22Rv1 (cell line): ENCODE results near the gene KCNIP4.

Experiments
- H3K27ac ChIP-seq: fragments of 450-650 bp; 2 replicates; pipeline ENCODE4 v1.5.1; 2017
- ZFX ChIP-seq: fragments of 450-650 bp; IDR thresholded peaks from 2 replicates; pipeline ENCODE4 v1.6.1; 2017; ENCODE audit warnings: antibody characterized with exemption, borderline replicate concordance
- TF ChIP-seq, protein P1 (sequence below): fragments of 450-650 bp; IDR thresholded peaks from 2 replicates; pipeline ENCODE4 v1.5.1; 2017; ENCODE audit warnings: mild to moderate bottlenecking

The KCNIP4 gene

DNA sequence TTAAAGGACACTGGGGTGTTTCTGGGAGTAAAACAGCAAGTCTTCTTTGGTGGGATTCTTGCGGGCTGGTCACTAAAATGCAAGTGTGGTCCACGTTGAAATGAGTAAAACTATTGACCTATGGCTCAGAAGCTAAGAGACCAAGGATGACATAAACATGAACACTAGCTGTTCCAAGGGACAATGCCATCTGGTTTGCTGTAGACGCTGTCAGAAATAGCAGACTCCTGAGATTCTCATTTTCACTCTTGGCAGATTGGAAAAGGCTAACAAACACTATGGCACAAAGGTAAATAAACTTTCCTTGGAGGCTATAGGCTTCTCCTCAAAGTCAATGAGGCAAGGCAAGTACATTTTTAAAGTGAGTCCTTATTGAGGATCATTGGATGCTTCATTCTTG lies 343.6 kb downstream of the KCNIP4 start:
- H3K27ac ChIP-seq: no peak overlapping the region
- TF ChIP-seq ZFX: no peak
- TF ChIP-seq, protein P1, sequence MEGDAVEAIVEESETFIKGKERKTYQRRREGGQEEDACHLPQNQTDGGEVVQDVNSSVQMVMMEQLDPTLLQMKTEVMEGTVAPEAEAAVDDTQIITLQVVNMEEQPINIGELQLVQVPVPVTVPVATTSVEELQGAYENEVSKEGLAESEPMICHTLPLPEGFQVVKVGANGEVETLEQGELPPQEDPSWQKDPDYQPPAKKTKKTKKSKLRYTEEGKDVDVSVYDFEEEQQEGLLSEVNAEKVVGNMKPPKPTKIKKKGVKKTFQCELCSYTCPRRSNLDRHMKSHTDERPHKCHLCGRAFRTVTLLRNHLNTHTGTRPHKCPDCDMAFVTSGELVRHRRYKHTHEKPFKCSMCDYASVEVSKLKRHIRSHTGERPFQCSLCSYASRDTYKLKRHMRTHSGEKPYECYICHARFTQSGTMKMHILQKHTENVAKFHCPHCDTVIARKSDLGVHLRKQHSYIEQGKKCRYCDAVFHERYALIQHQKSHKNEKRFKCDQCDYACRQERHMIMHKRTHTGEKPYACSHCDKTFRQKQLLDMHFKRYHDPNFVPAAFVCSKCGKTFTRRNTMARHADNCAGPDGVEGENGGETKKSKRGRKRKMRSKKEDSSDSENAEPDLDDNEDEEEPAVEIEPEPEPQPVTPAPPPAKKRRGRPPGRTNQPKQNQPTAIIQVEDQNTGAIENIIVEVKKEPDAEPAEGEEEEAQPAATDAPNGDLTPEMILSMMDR: no peak

DNA sequence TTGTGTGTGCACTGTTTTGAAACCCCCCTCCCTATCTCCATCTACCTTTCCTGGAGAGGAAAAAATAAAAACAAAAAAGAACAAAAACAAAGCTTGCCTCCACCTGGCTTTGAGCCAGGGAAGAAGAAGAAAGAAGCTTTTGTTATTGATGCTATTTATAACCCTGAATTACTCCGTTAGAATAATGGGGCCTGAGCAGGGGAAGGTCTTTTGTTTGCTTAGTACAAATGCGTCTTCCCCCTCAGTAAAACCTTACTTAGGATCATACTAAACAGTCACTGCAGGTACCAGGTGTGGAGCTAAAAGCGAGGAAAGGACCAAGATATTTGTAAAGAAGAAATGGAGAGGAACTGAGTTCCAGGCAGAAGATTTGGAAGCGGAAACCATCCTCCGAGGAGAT lies 352.1 kb downstream of the KCNIP4 start:
- H3K27ac ChIP-seq: no peak overlapping the region
- TF ChIP-seq, protein P1: no peak
- TF ChIP-seq ZFX: no peak

DNA sequence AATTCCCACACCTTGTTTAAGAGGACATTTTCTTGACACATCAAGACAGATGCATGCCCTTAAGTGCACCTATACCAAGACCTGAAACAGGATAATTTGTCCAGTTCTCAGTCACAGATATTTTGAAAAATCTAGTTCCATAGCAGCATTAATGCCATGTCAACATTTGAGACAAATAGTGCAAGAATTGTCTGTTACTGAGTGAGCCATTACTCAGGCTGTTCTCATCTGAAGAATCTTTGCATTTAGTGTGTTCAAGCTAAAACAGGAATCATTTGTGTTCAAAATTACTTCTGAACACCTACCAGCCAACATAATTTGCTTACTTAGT lies 354.9 kb downstream of the KCNIP4 start:
- no peak for TF ChIP-seq ZFX
- TF ChIP-seq, protein P1: no peak
- H3K27ac ChIP-seq: no peak overlapping the region

DNA sequence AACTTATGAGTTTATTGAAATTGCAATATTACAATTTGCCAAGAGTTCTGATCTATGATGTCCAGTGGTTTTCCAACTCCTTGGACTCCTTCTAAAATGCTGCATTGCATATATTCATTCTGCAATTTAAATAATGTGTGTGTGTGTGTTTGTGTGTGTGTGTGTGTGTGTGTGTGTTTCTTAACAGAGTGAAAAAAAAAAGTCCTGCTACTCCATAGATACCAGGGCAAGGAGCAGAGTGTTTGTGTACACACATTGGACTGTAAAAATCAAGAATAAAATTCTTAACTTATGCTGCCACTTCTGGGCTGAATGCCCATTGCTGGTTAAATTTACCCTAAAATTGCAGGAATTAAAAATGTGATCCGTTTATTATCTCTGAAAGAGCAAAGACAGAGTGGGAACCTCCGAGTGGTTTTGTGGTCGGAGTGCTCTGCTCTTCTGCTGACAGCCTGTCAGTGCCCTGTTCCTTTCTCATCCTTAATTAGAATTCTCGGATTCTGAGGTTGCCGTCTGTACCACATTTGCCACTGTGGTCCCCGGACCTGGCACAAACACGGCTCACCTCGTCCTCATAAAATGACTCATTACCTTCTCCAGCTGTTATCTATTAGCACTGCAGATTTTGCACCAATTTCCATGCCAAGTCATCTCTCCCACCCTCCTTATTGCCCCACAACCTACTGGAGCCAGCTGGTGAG lies 355.5 kb downstream of the KCNIP4 start:
- TF ChIP-seq, protein P1: no peak
- no peak for TF ChIP-seq ZFX
- H3K27ac ChIP-seq: no peak overlapping the region

DNA sequence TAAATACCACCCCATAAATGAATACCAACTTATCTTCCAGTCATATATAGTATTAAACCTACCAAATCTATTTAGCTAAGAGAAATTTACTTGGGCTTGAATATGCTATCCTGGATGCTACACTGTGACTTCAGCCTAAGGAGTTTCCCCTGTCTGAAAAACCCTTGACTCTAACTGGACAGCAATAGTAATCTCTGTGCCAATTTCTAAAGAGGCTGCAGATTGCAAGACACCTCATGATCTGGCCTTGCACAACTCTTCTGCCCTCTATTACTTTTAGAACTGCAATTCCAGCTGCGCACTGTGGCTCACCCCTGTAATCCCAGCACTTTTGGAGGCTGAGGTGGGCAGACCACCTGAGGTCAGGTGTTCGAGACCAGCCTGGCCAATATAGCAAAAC lies 371.5 kb downstream of the KCNIP4 start:
- no peak overlapping the region for H3K27ac ChIP-seq
- no peak for TF ChIP-seq ZFX
- TF ChIP-seq, protein P1: no peak

DNA sequence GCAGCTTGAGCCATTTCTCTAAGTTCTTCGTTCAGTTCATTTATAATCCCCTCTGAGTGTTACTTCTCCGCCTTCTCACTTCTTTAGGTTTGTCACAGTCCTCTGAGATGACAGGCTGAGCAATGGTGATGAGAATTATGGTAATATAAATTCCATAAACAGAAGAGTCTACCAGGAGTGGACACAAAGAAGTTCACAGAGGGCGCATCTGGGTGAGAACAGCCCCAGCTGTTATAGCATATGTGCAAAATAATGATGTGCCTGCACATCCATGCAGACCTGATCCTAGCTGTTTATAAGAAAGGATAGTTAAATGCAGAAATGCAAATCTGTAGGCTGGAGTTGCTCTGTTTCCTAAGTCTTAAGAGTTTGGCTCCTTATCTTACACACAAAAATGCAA lies 377.5 kb downstream of the KCNIP4 start:
- TF ChIP-seq ZFX: no peak
- TF ChIP-seq, protein P1: no peak

DNA sequence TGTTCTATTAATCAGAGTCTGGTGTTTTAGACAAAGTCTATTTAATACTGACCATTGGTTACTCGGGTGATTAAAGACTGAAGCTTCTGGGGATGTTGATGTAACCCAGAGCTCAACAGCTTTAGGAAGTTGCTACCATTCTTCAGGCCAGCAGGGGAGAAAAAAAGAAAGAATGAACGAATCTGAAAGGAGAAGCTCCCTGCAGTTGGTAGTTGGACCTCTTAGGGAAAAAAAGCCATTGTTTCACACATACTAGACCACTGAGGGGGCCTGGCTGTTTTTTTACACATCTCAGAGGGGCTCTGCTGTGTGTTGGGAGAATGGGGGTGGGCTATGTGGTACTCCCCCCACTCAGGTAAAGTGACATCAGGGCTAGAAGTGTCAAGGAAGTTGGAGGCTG lies 378.9 kb downstream of the KCNIP4 start:
- TF ChIP-seq, protein P1: no peak
- TF ChIP-seq ZFX: no peak
- no peak overlapping the region for H3K27ac ChIP-seq

More for the DNA sequence above, 377.5 kb downstream of the KCNIP4 start:
- H3K27ac ChIP-seq: no peak overlapping the region
